Tibial artery (tissue), 4 donors: ENCODE results near the gene DARS1.

Experiments used
- DNase-seq, 2 donors: peaks; one replicate each; pipeline ENCODE4 v3.0.0-alpha.2; 2019
- H3K27ac ChIP-seq, 2 donors: fragments of 200-600 bp; sonication (generic) in 1 of 2; 1 replicate in 1 of 2; 2 replicates in 1 of 2; pipeline ENCODE4 v1.5.1; 2018 to 2019; ENCODE audit warnings: mild to moderate bottlenecking in 1 of 2
- H3K27me3 ChIP-seq, 2 donors: fragments of 200-600 bp; sonication (generic) in 1 of 2; one replicate each; pipeline versions ENCODE4 v1.5.1 to v1.6.0; 2016 to 2019
- H3K36me3 ChIP-seq, 3 donors: fragments of 200-600 bp; sonication (generic) in 2 of 3; one replicate each; pipeline ENCODE4 v1.5.1; 2016 to 2019; ENCODE audit warnings: mild to moderate bottlenecking in 2 of 3
- H3K4me1 ChIP-seq, 4 donors: fragments of 200-600 bp; sonication (generic) in 2 of 4; 1 replicate in 3 of 4; 2 replicates in 1 of 4; pipeline ENCODE4 v1.5.1; 2016 to 2019
- H3K4me3 ChIP-seq, 2 donors: fragments of 200-600 bp; sonication (generic) in 1 of 2; 1 replicate in 1 of 2; 2 replicates in 1 of 2; pipeline ENCODE4 v1.5.1; 2018 to 2019; ENCODE audit warnings: mild to moderate bottlenecking in 2 of 2
- H3K9me3 ChIP-seq, 3 donors: fragments of 200-600 bp; sonication (generic) in 1 of 3; one replicate each; pipeline ENCODE4 v1.5.1; 2016 to 2019
- CTCF ChIP-seq, 2 experiments: fragments of 200-600 bp in 1 of 2; fragments of 450-650 bp in 1 of 2; IDR thresholded peaks; one replicate each; pipeline ENCODE4 v1.5.1; 2017 to 2019; ENCODE audit warnings: antibody characterized with exemption in 2 of 2, mild to moderate bottlenecking in 1 of 2, moderate library complexity in 1 of 2
- intact Hi-C: fragments of 100-400 bp; cut with DNase I; formaldehyde crosslinking; loops from one replicate; pipeline ENCODE4 v1.15.0; 2023; ENCODE audit warnings: low total_unique reads

The DARS1 gene

GRCh38 chr2:135944625-135945024 lies 40.8 kb downstream of the DARS1 start:
- no peak overlapping the region for H3K4me3 ChIP-seq
- no peak for TF ChIP-seq CTCF (IDR thresholded peaks at IDR 0.05)
- DNase-seq = no peak
- H3K36me3 ChIP-seq = peaks cover 5 to 14% (median 12%) of the 10 kb centered on the region in 3 donors
- H3K4me1 ChIP-seq = peaks cover 0 to 14% (median 1%) of the 10 kb centered on the region in 4 donors
- intact Hi-C loops = loop anchor here (5.0 kb wide), 1 partner anchor 287 kb away; no protein-coding TSS in a partner anchor
- no peak overlapping the region for H3K27ac ChIP-seq
- H3K27me3 ChIP-seq = no peaks in the 10 kb centered on the region
- H3K9me3 ChIP-seq = no peaks in the 10 kb centered on the region

GRCh38 chr2:135942936-135943688 lies 42.3 kb downstream of the DARS1 start:
- Histone ChIP-seq H3K4me1 (peaks cover 0 to under 1% (median 0%) of the 10 kb centered on the region in 4 donors), H3K9me3 (no peaks in the 10 kb centered on the region), H3K4me3 (no peak overlapping the region), H3K27me3 (no peaks in the 10 kb centered on the region), H3K36me3 (peaks cover 5 to 14% (median 12%) of the 10 kb centered on the region in 3 donors), H3K27ac (no peak overlapping the region)
- no peak for TF ChIP-seq CTCF (IDR thresholded peaks at IDR 0.05)
- intact Hi-C loops = no loop called here
- DNase-seq = no peak

GRCh38 chr2:135936524-135936923 lies 48.9 kb downstream of the DARS1 start:
- no peak for TF ChIP-seq CTCF (IDR thresholded peaks at IDR 0.05)
- H3K9me3 ChIP-seq = no peaks in the 10 kb centered on the region
- H3K27ac ChIP-seq = no peak overlapping the region
- no peak for DNase-seq
- intact Hi-C loops = no loop called here
- H3K36me3 ChIP-seq = peaks cover 4 to 13% (median 13%) of the 10 kb centered on the region in 3 donors
- no peaks in the 10 kb centered on the region for H3K27me3 ChIP-seq
- H3K4me3 ChIP-seq = no peak overlapping the region
- H3K4me1 ChIP-seq = no peaks in the 10 kb centered on the region

GRCh38 chr2:135935914-135936313 lies 49.5 kb downstream of the DARS1 start:
- intact Hi-C loops = no loop called here
- Histone ChIP-seq H3K9me3 (no peaks in the 10 kb centered on the region), H3K36me3 (peaks cover 10 to 19% (median 19%) of the 10 kb centered on the region in 3 donors), H3K27me3 (no peaks in the 10 kb centered on the region), H3K4me3 (no peak overlapping the region), H3K4me1 (no peaks in the 10 kb centered on the region), H3K27ac (no peak overlapping the region)
- DNase-seq = no peak
- no peak for TF ChIP-seq CTCF (IDR thresholded peaks at IDR 0.05)

GRCh38 chr2:135931776-135932443 lies 53.5 kb downstream of the DARS1 start:
- DNase-seq = no peak
- no peak overlapping the region for H3K27ac ChIP-seq
- TF ChIP-seq CTCF (IDR thresholded peaks at IDR 0.05) = no peak
- intact Hi-C loops = no loop called here
- no peaks in the 10 kb centered on the region for H3K27me3 ChIP-seq
- H3K9me3 ChIP-seq = no peaks in the 10 kb centered on the region
- H3K4me1 ChIP-seq = no peaks in the 10 kb centered on the region
- H3K36me3 ChIP-seq = peaks cover 23 to 41% (median 32%) of the 10 kb centered on the region in 3 donors
- H3K4me3 ChIP-seq = no peak overlapping the region
